ENCODE results near the gene SOX12.

DNA sequence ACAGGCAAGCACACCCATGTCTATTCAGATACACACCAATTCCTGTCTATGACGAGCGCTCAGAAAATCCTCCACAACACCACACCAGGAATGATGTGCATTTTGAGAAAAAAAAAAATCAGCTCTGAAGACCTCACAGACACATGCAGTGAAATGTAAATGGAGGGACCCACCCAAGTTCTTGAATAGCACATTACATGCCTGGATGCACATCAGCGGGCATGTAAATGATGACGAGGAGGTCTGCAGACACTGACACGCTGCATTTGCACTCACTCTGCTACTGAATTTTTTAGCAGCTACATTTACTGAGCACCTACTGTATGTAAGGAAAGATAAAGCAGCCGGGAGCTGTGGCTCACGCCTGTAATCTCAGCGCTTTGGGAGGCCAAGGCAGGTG lies 36.2 kb downstream of the SOX12 start:
- TF ChIP-seq POLR2AphosphoS5 (IDR thresholded peaks at IDR 0.05; ENCODE audit: borderline replicate concordance, low read depth, low read length) (no peak), EZH2 (IDR thresholded peaks at IDR 0.05) (no peak), FOXP2 (optimal IDR thresholded peaks at IDR 0.05; ENCODE audit: control extremely low read depth, extremely low read length, insufficient read depth) (no peak)
